Neural cell (in vitro differentiated cells): ENCODE results near the gene RNASE7.

Experiments
- CTCF ChIP-seq: fragments of 450-650 bp; IDR thresholded peaks from 2 replicates; pipeline ENCODE4 v1.5.1; 2014; ENCODE audit warnings: antibody characterized with exemption, mild to moderate bottlenecking, moderate library complexity; ENCODE audit not compliant: poor library complexity, severe bottlenecking
- EP300 ChIP-seq: fragments of 450-650 bp; conservative IDR thresholded peaks from 2 replicates; pipeline ENCODE4 v1.6.1; 2014; ENCODE audit warnings: antibody characterized with exemption, mild to moderate bottlenecking, moderate library complexity; ENCODE audit not compliant: poor library complexity, severe bottlenecking
- REST ChIP-seq: IDR thresholded peaks from 2 replicates; pipeline ENCODE4 v1.6.1; 2012; ENCODE audit warnings: borderline replicate concordance

DNA sequence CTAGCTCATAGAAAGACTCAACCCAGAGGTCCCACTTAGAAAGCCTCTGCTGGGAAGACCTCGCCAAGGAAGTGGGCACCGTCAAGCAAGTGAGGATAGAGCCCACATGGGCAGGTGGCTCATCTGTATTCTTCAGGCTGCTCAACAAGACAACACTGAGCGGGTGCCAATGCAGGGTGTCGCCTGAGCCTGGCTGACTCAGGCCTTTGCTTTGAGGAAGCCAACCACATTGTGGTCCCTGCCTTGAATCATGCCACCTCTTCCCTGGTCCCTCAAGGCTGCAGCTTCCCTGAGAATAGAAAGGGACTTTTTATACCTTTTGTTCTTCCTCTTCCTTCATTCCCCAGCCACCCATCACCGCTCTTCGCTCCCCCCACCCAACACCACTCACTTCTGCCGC lies 5.4 kb upstream of the RNASE7 start:
- no peak for TF ChIP-seq CTCF
- no peak for TF ChIP-seq EP300
- no peak for TF ChIP-seq REST
